CD4-positive, alpha-beta memory T cell (primary cell): ENCODE results near the gene TCF12. TPM values are rescaled to one million over a fixed set of nuclear protein-coding genes. Genes with fewer than 3 reads are reported as not detected.
"Not testable (repeated sequence)": the region's sequence is repeated elsewhere in the genome, so short reads cannot be mapped to it uniquely, and the experiment has no call there.

Source experiments
- CTCF ChIA-PET: fragments of 350-600 bp; sonication (Branson Sonifier 250); formaldehyde crosslinking; loops from one replicate; lab custom pipeline; 2021; ENCODE audit warnings: inconsistent platforms; ENCODE audit not compliant: partially characterized antibody; lab: Charles Lee
- POLR2A ChIA-PET: fragments of 350-600 bp; sonication (Branson Sonifier 250); formaldehyde crosslinking; loops from one replicate; lab custom pipeline; 2021; ENCODE audit not compliant: partially characterized antibody; lab: Charles Lee
- DNase-seq, 5 donors: peaks; one replicate each; pipeline versions ENCODE4 v3.0.0 to v3.0.0-alpha.2; 2020 to 2022; ENCODE audit warnings: mixed read lengths in 1 of 5
- H3K27ac ChIP-seq: one replicate; pipeline ENCODE4 v1.7.0; 2013; ENCODE audit warnings: low read depth, low read length
- H3K27me3 ChIP-seq: 2 replicates; pipeline ENCODE4 v1.7.0; 2013; ENCODE audit warnings: mild to moderate bottlenecking, low read length, moderate library complexity; ENCODE audit not compliant: insufficient read depth
- H3K36me3 ChIP-seq: 2 replicates; pipeline ENCODE4 v1.7.0; 2013; ENCODE audit warnings: mild to moderate bottlenecking, low read length, moderate library complexity; ENCODE audit not compliant: insufficient read depth
- H3K4me1 ChIP-seq: 2 replicates; pipeline ENCODE4 v1.7.0; 2013; ENCODE audit warnings: mild to moderate bottlenecking, low read length, moderate library complexity; ENCODE audit not compliant: insufficient read depth
- H3K4me3 ChIP-seq, 2 donors: one replicate each; pipeline ENCODE4 v1.7.0; 2013; ENCODE audit warnings: low read length in 2 of 2, mild to moderate bottlenecking in 1 of 2
- H3K9me3 ChIP-seq, 2 donors: one replicate each; pipeline ENCODE4 v1.7.0; 2013; ENCODE audit warnings: low read length in 2 of 2, control low read depth in 1 of 2; ENCODE audit not compliant: control insufficient read depth in 1 of 2
- H3K27ac Mint-ChIP-seq, 7 donors: one replicate each; pipeline ENCODE4 v1.8.0; 2020 to 2021; ENCODE audit warnings: mixed read lengths in 7 of 7, mild to moderate bottlenecking in 6 of 7, inconsistent platforms in 3 of 7, moderate library complexity in 3 of 7
- H3K27me3 Mint-ChIP-seq, 2 donors: one replicate each; pipeline ENCODE4 v1.8.0; 2020 to 2021; ENCODE audit warnings: mixed read lengths in 2 of 2
- H3K36me3 Mint-ChIP-seq, 2 donors: one replicate each; pipeline ENCODE4 v1.8.0; 2020 to 2021; ENCODE audit warnings: mixed read lengths in 2 of 2, inconsistent platforms in 1 of 2, mild to moderate bottlenecking in 1 of 2
- H3K4me1 Mint-ChIP-seq, 4 donors: one replicate each; pipeline ENCODE4 v1.8.0; 2020 to 2021; ENCODE audit warnings: mixed read lengths in 4 of 4, mild to moderate bottlenecking in 1 of 4
- H3K4me3 Mint-ChIP-seq, 8 donors: one replicate each; pipeline ENCODE4 v1.8.0; 2020 to 2021; ENCODE audit warnings: mixed read lengths in 8 of 8, mild to moderate bottlenecking in 7 of 8, moderate library complexity in 6 of 8, inconsistent platforms in 3 of 8
- H3K9me3 Mint-ChIP-seq, 8 donors: one replicate each; pipeline ENCODE4 v1.8.0; 2020 to 2021; ENCODE audit warnings: mixed read lengths in 8 of 8, mild to moderate bottlenecking in 5 of 8, inconsistent platforms in 3 of 8, moderate library complexity in 1 of 8
- intact Hi-C: fragments of 100-400 bp; cut with micrococcal nuclease; formaldehyde crosslinking; loops from one replicate; pipeline ENCODE4 v1.15.1; 2023
- polyA plus RNA-seq, 2 donors: library from polyadenylated mRNA; unstranded; fragments of 300-500 nt; fragmentation: Illumina TruSeq; gene quantifications; one replicate each; pipeline ENCODE4 v1.2.3, GENCODE V29; 2021
- total RNA-seq, 2 experiments: library from RNA; stranded (reverse); gene quantifications; one replicate each; pipeline ENCODE4 v1.2.3, GENCODE V29; 2021

Gene TCF12
- total and polyA plus RNA-seq, 4 experiments from 2014 or later: 36.5 to 86.5 (median 68.4) TPM

DNA sequence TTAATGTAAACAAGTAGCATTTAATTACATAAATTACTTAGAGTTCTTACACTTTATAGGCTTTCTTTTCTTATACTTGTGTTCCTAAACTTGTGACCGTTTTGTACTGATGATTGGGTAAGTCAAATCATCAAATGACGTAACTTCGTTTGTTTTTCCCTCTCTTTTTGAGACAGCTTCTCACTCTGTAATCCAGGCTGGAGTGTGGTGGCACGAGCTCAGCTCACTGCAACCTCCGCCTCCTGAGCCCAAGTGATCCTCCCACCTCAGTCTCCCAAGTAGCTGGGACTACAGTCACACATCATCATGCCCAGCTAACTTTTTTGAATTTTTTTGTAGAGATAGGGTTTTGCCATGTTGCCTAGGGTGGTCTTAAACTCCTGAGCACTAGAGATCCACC is 226.0 kb downstream of the TCF12 start:
- intact Hi-C loops: no loop called here
- DNase-seq: no peak
- Mint-ChIP-seq H3K36me3 (peaks cover 4 to 5% of the 10 kb centered on the region in 2 donors), H3K9me3 (peaks cover 0 to 3% (median 0%) of the 10 kb centered on the region in 8 donors), H3K27ac (no peak overlapping the region), H3K4me1 (peaks cover 0 to 8% (median 6%) of the 10 kb centered on the region in 4 donors), H3K4me3 (no peak overlapping the region), H3K27me3 (no peaks in the 10 kb centered on the region)
- H3K27me3 ChIP-seq: no peaks in the 10 kb centered on the region
- no peaks in the 10 kb centered on the region for H3K36me3 ChIP-seq
- ChIA-PET POLR2A (no interaction called here), CTCF (interaction anchor here (1.2 to 4.2 kb wide), 6 partner anchors 9 to 163 kb away, joined by 3 to 47 read pairs (median 4); no protein-coding TSS in a partner anchor)
- no peaks in the 10 kb centered on the region for H3K9me3 ChIP-seq
- no peaks in the 10 kb centered on the region for H3K4me1 ChIP-seq
- H3K4me3 ChIP-seq: no peak overlapping the region
- H3K27ac ChIP-seq: no peak overlapping the region

DNA sequence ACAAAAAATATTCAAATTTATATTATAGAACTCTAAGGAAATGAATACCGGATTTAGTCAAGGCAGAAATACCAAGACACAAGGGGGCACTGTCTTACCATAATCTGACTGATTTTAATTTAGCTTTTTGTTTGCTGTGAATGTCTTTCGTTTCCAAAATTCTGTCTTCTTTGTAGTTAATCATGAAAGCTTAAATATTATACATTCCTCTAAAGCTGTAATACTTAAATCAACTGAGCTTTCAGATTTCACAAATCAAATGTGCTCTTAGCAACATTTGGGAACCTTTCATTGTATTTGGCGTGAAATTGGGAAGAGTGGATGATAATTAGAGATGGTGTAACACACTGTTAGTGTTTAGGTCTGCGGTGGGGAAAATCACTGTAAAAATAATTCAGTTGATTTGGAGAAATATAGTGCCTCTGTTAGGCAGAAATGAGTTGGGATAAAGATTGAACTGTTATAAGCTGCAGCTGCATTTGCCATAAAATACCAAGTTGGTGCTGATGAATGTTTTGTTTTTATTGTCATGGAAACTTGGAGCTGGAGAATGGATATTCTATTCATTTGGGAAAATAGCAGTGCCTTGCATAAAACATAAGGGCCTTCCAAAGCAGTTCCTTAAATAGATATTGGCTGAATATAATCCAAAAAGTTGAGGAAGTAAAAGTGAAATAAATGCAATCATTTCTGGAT is 228.2 kb downstream of the TCF12 start:
- Mint-ChIP-seq H3K4me1 (peaks cover 0 to 9% (median 5%) of the 10 kb centered on the region in 4 donors), H3K9me3 (peaks cover 0 to 19% (median 11%) of the 10 kb centered on the region in 8 donors), H3K27me3 (no peaks in the 10 kb centered on the region), H3K4me3 (no peak overlapping the region), H3K36me3 (peaks cover 18 to 25% of the 10 kb centered on the region in 2 donors), H3K27ac (peak overlapping the region in 1 of 7 donors; percentile 19)
- intact Hi-C loops: loop anchor here (1.0 kb wide), 1 partner anchor 160 kb away; no protein-coding TSS in a partner anchor
- Histone ChIP-seq H3K9me3 (peaks cover 0 to 1% of the 10 kb centered on the region in 2 donors), H3K27ac (no peak overlapping the region), H3K36me3 (no peaks in the 10 kb centered on the region), H3K4me1 (no peaks in the 10 kb centered on the region), H3K27me3 (no peaks in the 10 kb centered on the region), H3K4me3 (no peak overlapping the region)
- CTCF ChIA-PET: interaction anchor here (0.9 to 4.2 kb wide), 18 partner anchors 8 to 650 kb away, joined by 3 to 47 read pairs (median 4); partner anchors contain the start of gene TCF12
- peak in 2 of 5 donors; percentile 12 to 15 for DNase-seq
- POLR2A ChIA-PET: no interaction called here

DNA sequence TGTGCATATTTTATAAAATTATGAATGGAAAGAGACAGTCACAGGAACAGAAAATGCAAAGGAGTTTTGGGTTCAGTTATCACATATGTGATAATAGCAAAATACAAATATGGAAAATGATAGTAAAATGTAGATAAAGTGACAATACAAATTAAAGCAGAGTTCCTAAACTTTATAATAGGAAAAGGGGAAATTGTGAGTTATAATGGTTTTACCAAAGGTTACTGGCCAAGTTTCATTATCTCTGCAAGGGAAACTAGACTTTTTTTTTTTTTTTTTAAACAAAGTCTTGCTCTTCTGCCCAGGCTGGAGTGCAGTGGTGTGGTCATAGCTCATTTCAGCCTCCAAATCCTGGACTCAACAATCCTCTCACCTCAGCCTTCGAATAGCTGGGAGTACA is 229.2 kb downstream of the TCF12 start:
- Mint-ChIP-seq H3K36me3 (peaks cover 28 to 34% of the 10 kb centered on the region in 2 donors), H3K27me3 (no peaks in the 10 kb centered on the region), H3K27ac (no peak overlapping the region), H3K4me3 (no peak overlapping the region), H3K9me3 (peaks cover 0 to 28% (median 19%) of the 10 kb centered on the region in 8 donors), H3K4me1 (peaks cover 7 to 15% (median 10%) of the 10 kb centered on the region in 4 donors)
- no peak overlapping the region for H3K4me3 ChIP-seq
- H3K9me3 ChIP-seq: peaks cover 0 to 8% of the 10 kb centered on the region in 2 donors
- H3K27ac ChIP-seq: no peak overlapping the region
- DNase-seq: no peak
- H3K4me1 ChIP-seq: peaks cover 1% of the 10 kb centered on the region
- no peaks in the 10 kb centered on the region for H3K27me3 ChIP-seq
- ChIA-PET POLR2A (no interaction called here), CTCF (interaction anchor here (1.0 to 4.2 kb wide), 7 partner anchors 9 to 395 kb away, joined by 3 to 47 read pairs (median 9); no protein-coding TSS in a partner anchor)
- no peaks in the 10 kb centered on the region for H3K36me3 ChIP-seq
- intact Hi-C loops: no loop called here

- Mint-ChIP-seq H3K36me3 (peaks cover 33 to 41% of the 10 kb centered on the region in 2 donors), H3K27me3 (no peaks in the 10 kb centered on the region), H3K27ac (no peak overlapping the region), H3K4me1 (peaks cover 12 to 17% (median 16%) of the 10 kb centered on the region in 4 donors), H3K4me3 (no peak overlapping the region), H3K9me3 (peaks cover 0 to 33% (median 21%) of the 10 kb centered on the region in 8 donors)
- POLR2A ChIA-PET: no interaction called here
- H3K27me3 ChIP-seq: no peaks in the 10 kb centered on the region
- CTCF ChIA-PET: interaction anchor here (1.1 to 4.2 kb wide), 3 partner anchors 156 to 380 kb away, joined by 3 to 47 read pairs (median 15); no protein-coding TSS in a partner anchor
- no peak overlapping the region for H3K4me3 ChIP-seq
- H3K4me1 ChIP-seq: peaks cover 7% of the 10 kb centered on the region
- no peak for DNase-seq
- intact Hi-C loops: no loop called here
- H3K36me3 ChIP-seq: no peaks in the 10 kb centered on the region
- no peak overlapping the region for H3K27ac ChIP-seq
- H3K9me3 ChIP-seq: peaks cover 0 to 8% of the 10 kb centered on the region in 2 donors
Observed at GRCh38 chr15:57148262-57148661, 229.8 kb downstream of the TCF12 start.

DNA sequence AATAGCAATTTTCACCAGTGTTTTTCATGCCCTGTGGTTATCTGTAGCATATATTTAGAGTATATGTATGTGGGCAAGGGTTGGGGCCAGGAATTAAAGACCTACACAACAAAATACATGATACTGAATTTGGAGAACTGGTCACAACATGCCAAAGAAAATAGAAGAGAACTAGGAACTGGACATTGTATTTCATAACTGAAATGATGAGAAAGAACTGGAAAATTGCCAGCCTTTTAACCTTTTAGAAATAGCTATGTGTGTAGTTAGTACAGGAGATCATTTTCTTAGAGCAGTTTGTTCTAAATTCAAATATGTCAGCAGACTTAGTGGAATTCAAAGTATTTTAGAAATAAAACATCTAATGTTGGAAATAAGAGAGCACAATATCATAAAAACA is 230.8 kb downstream of the TCF12 start:
- no peak for DNase-seq
- peaks cover 0 to 33% (median 21%) of the 10 kb centered on the region in 8 donors for H3K9me3 Mint-ChIP-seq
- ChIA-PET CTCF (interaction anchor here (1.1 kb wide), 1 partner anchor 155 kb away, joined by 3 read pairs; no protein-coding TSS in a partner anchor), POLR2A (no interaction called here)
- Histone ChIP-seq H3K9me3 (peaks cover 0 to 8% of the 10 kb centered on the region in 2 donors), H3K27ac (no peak overlapping the region), H3K4me3 (no peak overlapping the region), H3K4me1 (peaks cover 8% of the 10 kb centered on the region), H3K36me3 (no peaks in the 10 kb centered on the region), H3K27me3 (no peaks in the 10 kb centered on the region)
- H3K4me1 Mint-ChIP-seq: peaks cover 13 to 18% (median 16%) of the 10 kb centered on the region in 4 donors
- intact Hi-C loops: no loop called here
- H3K27me3 Mint-ChIP-seq: no peaks in the 10 kb centered on the region
- no peak overlapping the region for H3K4me3 Mint-ChIP-seq
- no peak overlapping the region for H3K27ac Mint-ChIP-seq
- H3K36me3 Mint-ChIP-seq: peaks cover 37 to 48% of the 10 kb centered on the region in 2 donors

DNA sequence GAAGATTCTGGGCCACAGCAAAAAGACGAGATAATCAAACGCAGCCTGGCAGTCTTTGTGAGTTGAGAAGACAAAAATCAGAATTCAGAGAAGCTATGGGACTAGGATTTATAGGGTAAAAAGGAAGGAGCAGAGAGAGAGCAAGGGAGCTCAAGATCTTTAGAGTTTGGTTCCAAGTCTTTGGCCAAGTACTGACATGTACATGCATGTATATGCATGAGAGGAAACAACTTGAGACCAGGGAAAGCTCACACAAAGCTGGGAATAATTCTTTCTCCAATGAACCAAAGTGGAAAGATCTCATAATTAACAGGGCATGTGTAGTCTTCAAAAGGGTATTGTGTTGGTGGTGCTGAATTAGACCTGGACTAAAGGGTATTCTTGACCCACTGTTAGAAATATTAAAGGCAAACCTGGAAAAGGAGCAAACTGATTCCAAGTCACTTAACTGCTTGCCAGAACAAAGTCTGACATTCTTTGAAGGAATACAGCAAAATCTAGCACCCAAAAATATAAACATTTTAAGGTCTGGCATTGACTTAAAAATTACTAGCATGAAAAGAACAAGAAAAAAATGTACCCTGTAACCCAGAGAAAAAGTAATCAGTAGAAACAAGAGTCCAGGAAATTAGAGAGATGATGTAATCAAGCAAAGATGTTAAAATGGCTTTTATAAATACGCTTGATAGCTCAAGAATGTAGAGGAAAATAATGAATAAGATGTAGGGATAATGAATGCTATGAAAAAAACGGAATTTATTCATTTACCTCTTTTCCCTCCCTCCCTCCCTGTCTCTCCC is 231.8 kb downstream of the TCF12 start:
- Histone ChIP-seq H3K27me3 (no peaks in the 10 kb centered on the region), H3K36me3 (no peaks in the 10 kb centered on the region), H3K4me3 (no peak overlapping the region), H3K9me3 (peaks cover 0 to 8% of the 10 kb centered on the region in 2 donors), H3K27ac (no peak overlapping the region), H3K4me1 (peaks cover 8% of the 10 kb centered on the region)
- H3K4me3 Mint-ChIP-seq: no peak overlapping the region
- ChIA-PET CTCF (no interaction called here), POLR2A (no interaction called here)
- no peak for DNase-seq
- intact Hi-C loops: no loop called here
- peaks cover 40 to 51% of the 10 kb centered on the region in 2 donors for H3K36me3 Mint-ChIP-seq
- H3K4me1 Mint-ChIP-seq: peaks cover 13 to 20% (median 16%) of the 10 kb centered on the region in 4 donors
- H3K9me3 Mint-ChIP-seq: peaks cover 0 to 33% (median 21%) of the 10 kb centered on the region in 8 donors
- no peak overlapping the region for H3K27ac Mint-ChIP-seq
- H3K27me3 Mint-ChIP-seq: no peaks in the 10 kb centered on the region

DNA sequence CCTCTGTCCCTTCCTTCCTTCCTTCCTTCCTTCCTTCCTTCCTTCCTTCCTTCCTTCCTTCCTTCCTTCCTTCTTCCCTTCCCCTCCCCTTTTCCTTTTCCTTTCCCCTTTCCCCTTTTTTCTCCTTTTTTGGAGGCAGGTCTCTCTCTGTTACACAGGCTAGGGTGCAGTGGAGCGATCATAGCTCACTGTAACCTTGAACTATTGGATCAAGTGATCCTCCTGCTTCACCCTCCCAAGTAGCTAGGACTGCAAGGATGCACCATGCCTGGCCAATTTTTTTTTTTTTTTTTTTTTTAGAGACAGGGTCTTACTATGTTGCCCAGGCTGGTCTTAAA is 232.4 kb downstream of the TCF12 start:
- DNase-seq, H3K36me3 ChIP-seq, H3K27ac ChIP-seq, H3K27ac Mint-ChIP-seq, intact Hi-C loops, H3K4me3 Mint-ChIP-seq, H3K27me3 Mint-ChIP-seq, H3K9me3 ChIP-seq, POLR2A ChIA-PET, H3K4me3 ChIP-seq, H3K27me3 ChIP-seq, H3K4me1 ChIP-seq: not testable (repeated sequence)
- Mint-ChIP-seq H3K9me3 (peaks cover 0 to 33% (median 21%) of the 10 kb centered on the region in 8 donors), H3K36me3 (peaks cover 40 to 51% of the 10 kb centered on the region in 2 donors), H3K4me1 (peaks cover 13 to 20% (median 16%) of the 10 kb centered on the region in 4 donors)
- CTCF ChIA-PET: interaction anchor here (1.6 kb wide), 1 partner anchor 155 kb away, joined by 5 read pairs; no protein-coding TSS in a partner anchor
